HUES64 (cell line): ENCODE data around the gene KRTAP10-6.
"Not testable (repeated sequence)": the region's sequence is repeated elsewhere in the genome, so short reads cannot be mapped to it uniquely, and the experiment has no call there.

Experiments
- H3K27ac ChIP-seq: 2 replicates; pipeline ENCODE4 v1.7.0; 2013; ENCODE audit warnings: low read depth, low read length, inconsistent platforms
- H3K27me3 ChIP-seq: 2 replicates; pipeline ENCODE4 v1.6.1; 2013; ENCODE audit warnings: mild to moderate bottlenecking, low read length; ENCODE audit not compliant: insufficient read depth
- H3K36me3 ChIP-seq: 2 replicates; pipeline ENCODE4 v1.6.1; 2013; ENCODE audit warnings: mild to moderate bottlenecking, low read length; ENCODE audit not compliant: insufficient read depth
- H3K4me1 ChIP-seq: 2 replicates; pipeline ENCODE4 v1.6.1; 2013; ENCODE audit warnings: mild to moderate bottlenecking, low read length, moderate library complexity; ENCODE audit not compliant: insufficient read depth
- H3K4me3 ChIP-seq: 2 replicates; pipeline ENCODE4 v1.5.1; 2013; ENCODE audit warnings: mild to moderate bottlenecking, low read length, moderate library complexity
- H3K9ac ChIP-seq: 2 replicates; pipeline ENCODE4 v1.6.1; 2013; ENCODE audit warnings: mild to moderate bottlenecking, low read depth, low read length
- H3K9me3 ChIP-seq: 2 replicates; pipeline ENCODE4 v1.6.1; 2013; ENCODE audit warnings: low read depth, low read length; ENCODE audit not compliant: insufficient read depth
- WGBS: fragments of 150-250, 120-280 bp; methylation state at CpG from one replicate; pipeline ENCODE4 v1.1.7; 2013; ENCODE audit warnings: missing lambda C conversion rate; 5-methylcytosine and 5-hydroxymethylcytosine counted together

The KRTAP10-6 gene

DNA sequence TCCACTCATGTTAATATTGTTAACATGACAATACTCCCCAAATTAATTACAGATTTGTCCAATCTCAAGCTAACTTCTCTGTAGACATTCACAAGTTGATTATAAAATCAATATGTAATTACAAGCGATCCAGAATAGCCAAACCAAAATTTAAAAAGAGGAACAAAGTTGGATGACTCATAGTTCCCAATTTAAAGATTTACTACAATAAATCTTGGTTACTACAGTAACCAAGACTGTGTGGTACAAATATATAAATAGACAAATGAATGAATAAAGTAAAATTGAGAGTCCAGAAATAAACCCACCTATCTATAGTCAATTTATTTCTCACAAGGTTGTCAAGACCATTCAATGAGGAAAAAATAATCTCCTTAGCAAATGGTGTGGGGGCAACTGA, 25.9 kb downstream of the KRTAP10-6 start:
- Histone ChIP-seq H3K9ac (no peak overlapping the region), H3K4me1 (no peaks in the 10 kb centered on the region), H3K4me3 (no peak overlapping the region), H3K9me3 (peaks cover 4% of the 10 kb centered on the region; the same call in 1 of the 2 replicates), H3K27ac (no peak overlapping the region), H3K27me3 (no peaks in the 10 kb centered on the region), H3K36me3 (no peaks in the 10 kb centered on the region)
- 75% methylated on average over 1 of the region's 1 CpG for WGBS

DNA sequence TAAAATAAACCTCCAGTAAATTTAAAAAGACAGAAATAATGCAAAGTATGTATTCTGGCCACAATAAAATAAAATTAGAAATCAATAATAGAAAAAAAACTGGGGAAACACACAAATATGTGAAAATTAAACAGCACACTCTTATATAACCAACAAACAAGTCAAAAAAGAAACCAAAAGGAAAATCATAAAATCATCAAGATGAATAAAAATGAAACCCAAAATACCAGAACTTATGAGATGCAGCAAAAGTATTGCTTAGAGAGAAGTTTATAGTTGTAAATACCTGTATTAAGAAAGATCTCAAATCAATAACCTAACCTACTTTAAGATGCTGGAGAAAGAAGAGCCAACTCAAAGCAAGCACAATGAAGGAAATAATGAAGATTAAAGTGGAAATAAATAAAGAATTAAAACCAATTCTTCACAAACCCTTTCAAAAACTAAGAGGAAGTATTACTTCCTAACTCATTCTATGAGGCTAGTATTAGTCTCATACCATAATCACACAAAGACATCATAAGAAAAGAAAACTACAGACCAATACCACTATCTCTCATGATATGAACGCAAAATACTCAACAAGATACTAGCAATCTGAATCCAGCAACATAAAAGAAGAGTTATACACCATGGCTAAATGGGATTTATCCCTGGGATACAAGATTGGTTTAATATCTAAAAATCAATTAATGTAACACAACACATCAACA, 27.3 kb downstream of the KRTAP10-6 start:
- H3K4me3 ChIP-seq, result no peak overlapping the region
- no peak overlapping the region for H3K9ac ChIP-seq
- H3K9me3 ChIP-seq, result no peaks in the 10 kb centered on the region
- H3K27ac ChIP-seq, result no peak overlapping the region
- no peaks in the 10 kb centered on the region for H3K4me1 ChIP-seq
- H3K27me3 ChIP-seq, result no peaks in the 10 kb centered on the region
- H3K36me3 ChIP-seq, result no peaks in the 10 kb centered on the region
- WGBS, result 0% methylated on average over 1 of the region's 1 CpG

- no peaks in the 10 kb centered on the region for H3K27me3 ChIP-seq
- WGBS, result no CpG with 5 or more reads among the region's 1 CpG
Measured at GRCh38 chr21:44564099-44564498, 28.2 kb downstream of the KRTAP10-6 start.

GRCh38 chr21:44558695-44559094, 33.6 kb downstream of the KRTAP10-6 start, which contains the start of gene KRTAP10-3:
KRTAP10-3 (minus strand) TSS chr21:44558795; CDS start chr21:44558715, 80 bp downstream.
- Histone ChIP-seq H3K9me3 (no peaks in the 10 kb centered on the region), H3K27ac (no peak within 1 kb of the TSS), H3K27me3 (no peaks in the 10 kb centered on the region), H3K36me3 (no peaks in the 10 kb centered on the region), H3K9ac (no peak within 1 kb of the TSS; the same call in 1 of the 2 replicates), H3K4me1 (0 out of 2 replicates have a peak, but pooled peaks cover 9% of the 10 kb centered on the region), H3K4me3 (no peak within 1 kb of the TSS)
- 85% methylated on average over 5 of the region's 5 CpGs for WGBS

More at GRCh38 chr21:44564099-44564498, 28.2 kb downstream of the KRTAP10-6 start:
- Histone ChIP-seq H3K36me3 (no peaks in the 10 kb centered on the region), H3K4me1 (no peaks in the 10 kb centered on the region), H3K4me3 (no peak overlapping the region), H3K9ac (no peak overlapping the region), H3K27ac (no peak overlapping the region), H3K9me3 (no peaks in the 10 kb centered on the region)

DNA sequence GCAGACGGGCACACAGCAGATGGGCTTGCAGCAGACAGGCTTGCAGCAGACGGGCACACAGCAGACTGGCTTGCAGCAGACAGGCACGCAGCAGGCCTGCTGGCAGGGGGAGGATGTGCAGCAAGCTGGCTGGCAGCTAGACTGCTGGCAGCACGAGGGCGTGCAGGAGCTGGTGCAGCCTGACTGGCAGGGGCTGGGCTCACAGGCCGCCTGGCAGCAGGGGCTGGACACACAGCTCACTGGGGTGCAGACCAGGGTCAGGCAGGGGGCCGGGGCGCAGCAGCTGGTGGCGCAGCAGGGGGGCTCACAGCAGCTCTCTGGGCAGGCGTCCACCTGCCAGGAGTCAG, 34.0 kb downstream of the KRTAP10-6 start:
- 67% methylated on average over 10 of the region's 10 CpGs for whole genome bisulfite sequencing
- H3K4me1 ChIP-seq, H3K36me3 ChIP-seq, H3K4me3 ChIP-seq, H3K9ac ChIP-seq, H3K27ac ChIP-seq, H3K27me3 ChIP-seq, H3K9me3 ChIP-seq: not testable (repeated sequence)

DNA sequence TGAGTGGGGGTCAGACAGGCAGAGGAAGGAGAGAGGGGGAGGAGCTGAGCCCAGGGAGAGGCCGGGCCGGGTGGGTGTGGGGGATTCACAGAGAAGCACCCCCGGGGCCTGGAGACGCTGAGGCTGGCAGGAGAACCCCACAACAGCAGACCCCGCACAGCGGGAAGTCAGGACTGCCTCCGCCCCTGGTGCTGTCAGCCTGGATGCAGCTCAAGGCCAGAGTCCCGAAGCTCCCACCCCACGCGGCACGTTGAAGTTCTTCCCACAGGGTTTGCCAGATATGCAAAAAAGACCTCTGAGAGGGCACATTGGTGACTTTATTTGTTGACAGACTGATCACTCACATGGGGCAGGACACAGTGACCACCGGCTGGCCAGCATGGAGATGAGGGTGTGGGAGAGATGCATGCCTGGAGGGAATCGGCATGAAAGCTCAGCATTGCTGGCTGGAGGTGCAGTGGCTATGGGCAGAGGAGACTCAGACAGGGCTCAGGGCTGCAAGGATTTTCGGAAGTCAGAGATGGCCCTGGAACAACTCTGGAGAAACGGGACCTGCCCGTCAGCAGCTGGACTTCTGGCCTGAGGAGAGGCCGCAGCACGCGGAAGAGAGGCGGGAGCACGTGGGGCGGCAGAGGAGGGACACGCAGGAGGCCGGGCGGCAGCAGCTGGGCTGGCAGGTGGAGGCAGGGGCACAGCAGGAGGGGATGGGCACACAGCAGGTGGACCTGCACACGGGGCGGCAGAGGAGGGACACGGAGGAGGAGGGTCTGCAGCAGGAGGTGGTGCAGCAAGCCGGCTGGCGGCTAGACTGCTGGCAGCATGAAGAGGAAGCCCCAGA, 34.6 kb downstream of the KRTAP10-6 start:
- no peaks in the 10 kb centered on the region for H3K27me3 ChIP-seq
- no peaks in the 10 kb centered on the region for H3K9me3 ChIP-seq
- H3K4me3 ChIP-seq, result no peak overlapping the region
- H3K27ac ChIP-seq, result no peak overlapping the region
- H3K4me1 ChIP-seq, result 0 out of 2 replicates have a peak, but pooled peaks cover 9% of the 10 kb centered on the region
- H3K36me3 ChIP-seq, result no peaks in the 10 kb centered on the region
- H3K9ac ChIP-seq, result no peak overlapping the region; the same call in 1 of the 2 replicates
- WGBS, result 71% methylated on average over 30 of the region's 30 CpGs

GRCh38 chr21:44556879-44557278, 35.4 kb downstream of the KRTAP10-6 start:
- no peaks in the 10 kb centered on the region for H3K36me3 ChIP-seq
- H3K27ac ChIP-seq, result no peak overlapping the region
- H3K9ac ChIP-seq, result no peak overlapping the region
- H3K9me3 ChIP-seq, result no peaks in the 10 kb centered on the region
- WGBS, result 93% methylated on average over 9 of the region's 9 CpGs
- no peak overlapping the region for H3K4me3 ChIP-seq
- H3K4me1 ChIP-seq, result 0 out of 2 replicates have a peak, but pooled peaks cover 9% of the 10 kb centered on the region
- H3K27me3 ChIP-seq, result no peaks in the 10 kb centered on the region

- no peaks in the 10 kb centered on the region for H3K36me3 ChIP-seq
- H3K4me1 ChIP-seq, result 0 out of 2 replicates have a peak, but pooled peaks cover 9% of the 10 kb centered on the region
- no peak overlapping the region for H3K27ac ChIP-seq
- no peak overlapping the region for H3K9ac ChIP-seq
- H3K27me3 ChIP-seq, result no peaks in the 10 kb centered on the region
- no peak overlapping the region for H3K4me3 ChIP-seq
- no peaks in the 10 kb centered on the region for H3K9me3 ChIP-seq
- 91% methylated on average over 13 of the region's 13 CpGs for WGBS
Measured at GRCh38 chr21:44555200-44555875, 37.0 kb downstream of the KRTAP10-6 start.

GRCh38 chr21:44552681-44553080, 39.6 kb downstream of the KRTAP10-6 start:
- H3K27me3 ChIP-seq, result no peaks in the 10 kb centered on the region
- 64% methylated on average over 13 of the region's 13 CpGs for WGBS

GRCh38 chr21:44552136-44552535, 40.2 kb downstream of the KRTAP10-6 start:
- WGBS, result 73% methylated on average over 6 of the region's 6 CpGs
- H3K27me3 ChIP-seq, result no peaks in the 10 kb centered on the region

More at GRCh38 chr21:44552681-44553080, 39.6 kb downstream of the KRTAP10-6 start:
- Histone ChIP-seq H3K36me3 (no peaks in the 10 kb centered on the region), H3K9ac (no peak overlapping the region), H3K4me1 (peaks cover 24% of the 10 kb centered on the region), H3K9me3 (no peaks in the 10 kb centered on the region), H3K27ac (no peak overlapping the region), H3K4me3 (no peak overlapping the region)

More at GRCh38 chr21:44552136-44552535, 40.2 kb downstream of the KRTAP10-6 start:
- no peaks in the 10 kb centered on the region for H3K36me3 ChIP-seq
- H3K9ac ChIP-seq, result no peak overlapping the region
- no peak overlapping the region for H3K27ac ChIP-seq
- H3K4me3 ChIP-seq, result no peak overlapping the region
- H3K4me1 ChIP-seq, result peaks cover 19% of the 10 kb centered on the region
- no peaks in the 10 kb centered on the region for H3K9me3 ChIP-seq
